ENCODE measurements around the gene COL20A1. TPM values are rescaled to one million over a fixed set of nuclear protein-coding genes. Genes with fewer than 3 reads are reported as not detected.

COL20A1 gene
- total and polyA plus RNA-seq, 2 of the 13 experiments (the other 11 are each of a cell fraction or from before 2014, with no cell fraction given) = not detected

DNA sequence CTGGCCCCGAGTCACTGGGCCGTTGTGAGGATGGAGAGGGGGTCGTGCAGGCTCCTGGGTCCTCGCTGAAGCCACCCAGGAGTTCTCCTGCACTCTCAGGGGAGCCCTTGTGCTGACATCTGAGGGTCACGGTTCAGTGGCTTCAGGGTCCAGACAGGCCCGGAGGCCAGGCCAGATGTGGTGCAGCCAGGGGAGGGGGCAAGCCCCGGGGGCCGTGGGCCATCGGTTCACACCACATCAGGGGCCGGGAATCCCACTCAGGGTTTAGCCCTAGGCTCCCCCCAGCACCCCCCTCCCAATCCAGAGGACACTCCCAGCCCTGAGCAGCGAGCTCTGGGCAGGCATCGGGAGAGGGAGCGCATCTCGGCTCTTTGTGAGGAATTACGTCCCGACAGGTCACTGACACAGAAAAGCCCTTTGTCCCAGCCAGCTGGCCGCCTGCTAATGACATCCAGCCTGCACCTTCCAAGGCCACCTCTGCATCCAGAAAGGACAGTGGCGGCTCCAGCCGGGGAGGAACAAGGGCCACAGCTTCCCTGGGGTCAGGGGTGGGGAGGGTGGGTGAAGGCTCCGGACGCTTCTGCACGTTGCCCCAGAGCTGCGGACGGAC, 74.6 kb downstream of the COL20A1 start (continued):
- TF ChIP-seq, protein P1, sequence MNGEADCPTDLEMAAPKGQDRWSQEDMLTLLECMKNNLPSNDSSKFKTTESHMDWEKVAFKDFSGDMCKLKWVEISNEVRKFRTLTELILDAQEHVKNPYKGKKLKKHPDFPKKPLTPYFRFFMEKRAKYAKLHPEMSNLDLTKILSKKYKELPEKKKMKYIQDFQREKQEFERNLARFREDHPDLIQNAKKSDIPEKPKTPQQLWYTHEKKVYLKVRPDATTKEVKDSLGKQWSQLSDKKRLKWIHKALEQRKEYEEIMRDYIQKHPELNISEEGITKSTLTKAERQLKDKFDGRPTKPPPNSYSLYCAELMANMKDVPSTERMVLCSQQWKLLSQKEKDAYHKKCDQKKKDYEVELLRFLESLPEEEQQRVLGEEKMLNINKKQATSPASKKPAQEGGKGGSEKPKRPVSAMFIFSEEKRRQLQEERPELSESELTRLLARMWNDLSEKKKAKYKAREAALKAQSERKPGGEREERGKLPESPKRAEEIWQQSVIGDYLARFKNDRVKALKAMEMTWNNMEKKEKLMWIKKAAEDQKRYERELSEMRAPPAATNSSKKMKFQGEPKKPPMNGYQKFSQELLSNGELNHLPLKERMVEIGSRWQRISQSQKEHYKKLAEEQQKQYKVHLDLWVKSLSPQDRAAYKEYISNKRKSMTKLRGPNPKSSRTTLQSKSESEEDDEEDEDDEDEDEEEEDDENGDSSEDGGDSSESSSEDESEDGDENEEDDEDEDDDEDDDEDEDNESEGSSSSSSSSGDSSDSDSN (CRISPR knock-in tag; IDR thresholded peaks at IDR 0.05) = peak; percentile 35; the same call in 1 of the 2 replicates
- TF ChIP-seq, protein P2, sequence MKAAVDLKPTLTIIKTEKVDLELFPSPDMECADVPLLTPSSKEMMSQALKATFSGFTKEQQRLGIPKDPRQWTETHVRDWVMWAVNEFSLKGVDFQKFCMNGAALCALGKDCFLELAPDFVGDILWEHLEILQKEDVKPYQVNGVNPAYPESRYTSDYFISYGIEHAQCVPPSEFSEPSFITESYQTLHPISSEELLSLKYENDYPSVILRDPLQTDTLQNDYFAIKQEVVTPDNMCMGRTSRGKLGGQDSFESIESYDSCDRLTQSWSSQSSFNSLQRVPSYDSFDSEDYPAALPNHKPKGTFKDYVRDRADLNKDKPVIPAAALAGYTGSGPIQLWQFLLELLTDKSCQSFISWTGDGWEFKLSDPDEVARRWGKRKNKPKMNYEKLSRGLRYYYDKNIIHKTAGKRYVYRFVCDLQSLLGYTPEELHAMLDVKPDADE (CRISPR knock-in tag; IDR thresholded peaks at IDR 0.05) = no peak
- TF ChIP-seq ZHX1 (CRISPR knock-in tag; IDR thresholded peaks at IDR 0.05; ENCODE audit: low read depth) (no peak), U2AF1 (optimal IDR thresholded peaks at IDR 0.05; ENCODE audit: low read depth, low read length) (no peak), ZNF766 (CRISPR knock-in tag; IDR thresholded peaks at IDR 0.05; ENCODE audit: borderline replicate concordance) (0 out of 2 replicates have a peak, but pooled peaks have one; percentile 27), SAP130 (CRISPR knock-in tag; IDR thresholded peaks at IDR 0.05; ENCODE audit: low read depth) (peak; percentile 20; the same call in 1 of the 2 replicates), SIX4 (CRISPR knock-in tag; IDR thresholded peaks at IDR 0.05) (no peak), MED1 (CRISPR knock-in tag; IDR thresholded peaks at IDR 0.05) (0 out of 2 replicates have a peak, but pooled peaks have one; percentile 14), CBX5 (CRISPR knock-in tag; IDR thresholded peaks at IDR 0.05; ENCODE audit: borderline replicate concordance) (no peak), TGIF2 (CRISPR knock-in tag; IDR thresholded peaks at IDR 0.05) (0 out of 2 replicates have a peak, but pooled peaks have one; percentile 16), DPF2 (CRISPR knock-in tag; IDR thresholded peaks at IDR 0.05; ENCODE audit: borderline replicate concordance, low read depth) (no peak), GABPB1 (CRISPR knock-in tag; IDR thresholded peaks at IDR 0.05) (no peak), SNAPC2 (CRISPR knock-in tag; IDR thresholded peaks at IDR 0.05) (0 out of 2 replicates have a peak, but pooled peaks have one; percentile 28), ISL2 (CRISPR knock-in tag; IDR thresholded peaks at IDR 0.05) (0 out of 2 replicates have a peak, but pooled peaks have one; percentile 32), SOX5 (CRISPR knock-in tag; IDR thresholded peaks at IDR 0.05; ENCODE audit: borderline replicate concordance) (peak; percentile 67; the same call in 1 of the 2 replicates), SMAD1 (CRISPR knock-in tag; IDR thresholded peaks at IDR 0.05; ENCODE audit: borderline replicate concordance, low read depth) (no peak)
- TF ChIP-seq, protein P3, sequence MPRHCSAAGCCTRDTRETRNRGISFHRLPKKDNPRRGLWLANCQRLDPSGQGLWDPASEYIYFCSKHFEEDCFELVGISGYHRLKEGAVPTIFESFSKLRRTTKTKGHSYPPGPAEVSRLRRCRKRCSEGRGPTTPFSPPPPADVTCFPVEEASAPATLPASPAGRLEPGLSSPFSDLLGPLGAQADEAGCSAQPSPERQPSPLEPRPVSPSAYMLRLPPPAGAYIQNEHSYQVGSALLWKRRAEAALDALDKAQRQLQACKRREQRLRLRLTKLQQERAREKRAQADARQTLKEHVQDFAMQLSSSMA (CRISPR knock-in tag; IDR thresholded peaks at IDR 0.05) = no peak
- TF ChIP-seq, protein P4, sequence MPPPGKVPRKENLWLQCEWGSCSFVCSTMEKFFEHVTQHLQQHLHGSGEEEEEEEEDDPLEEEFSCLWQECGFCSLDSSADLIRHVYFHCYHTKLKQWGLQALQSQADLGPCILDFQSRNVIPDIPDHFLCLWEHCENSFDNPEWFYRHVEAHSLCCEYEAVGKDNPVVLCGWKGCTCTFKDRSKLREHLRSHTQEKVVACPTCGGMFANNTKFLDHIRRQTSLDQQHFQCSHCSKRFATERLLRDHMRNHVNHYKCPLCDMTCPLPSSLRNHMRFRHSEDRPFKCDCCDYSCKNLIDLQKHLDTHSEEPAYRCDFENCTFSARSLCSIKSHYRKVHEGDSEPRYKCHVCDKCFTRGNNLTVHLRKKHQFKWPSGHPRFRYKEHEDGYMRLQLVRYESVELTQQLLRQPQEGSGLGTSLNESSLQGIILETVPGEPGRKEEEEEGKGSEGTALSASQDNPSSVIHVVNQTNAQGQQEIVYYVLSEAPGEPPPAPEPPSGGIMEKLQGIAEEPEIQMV (CRISPR knock-in tag; IDR thresholded peaks at IDR 0.05; ENCODE audit: low read depth) = 0 out of 2 replicates have a peak, but pooled peaks have one; percentile 30
- TF ChIP-seq, protein P5, sequence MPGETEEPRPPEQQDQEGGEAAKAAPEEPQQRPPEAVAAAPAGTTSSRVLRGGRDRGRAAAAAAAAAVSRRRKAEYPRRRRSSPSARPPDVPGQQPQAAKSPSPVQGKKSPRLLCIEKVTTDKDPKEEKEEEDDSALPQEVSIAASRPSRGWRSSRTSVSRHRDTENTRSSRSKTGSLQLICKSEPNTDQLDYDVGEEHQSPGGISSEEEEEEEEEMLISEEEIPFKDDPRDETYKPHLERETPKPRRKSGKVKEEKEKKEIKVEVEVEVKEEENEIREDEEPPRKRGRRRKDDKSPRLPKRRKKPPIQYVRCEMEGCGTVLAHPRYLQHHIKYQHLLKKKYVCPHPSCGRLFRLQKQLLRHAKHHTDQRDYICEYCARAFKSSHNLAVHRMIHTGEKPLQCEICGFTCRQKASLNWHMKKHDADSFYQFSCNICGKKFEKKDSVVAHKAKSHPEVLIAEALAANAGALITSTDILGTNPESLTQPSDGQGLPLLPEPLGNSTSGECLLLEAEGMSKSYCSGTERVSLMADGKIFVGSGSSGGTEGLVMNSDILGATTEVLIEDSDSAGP (CRISPR knock-in tag; IDR thresholded peaks at IDR 0.05; ENCODE audit: borderline replicate concordance) = no peak
